IPS-18a (cell line): Measurements from ENCODE around the gene SORD.

Experiments used
- H3K27ac ChIP-seq: one replicate; pipeline ENCODE4 v1.5.1; 2013; ENCODE audit warnings: low read length
- H3K27me3 ChIP-seq: one replicate; pipeline ENCODE4 v1.6.1; 2013; ENCODE audit warnings: mild to moderate bottlenecking, low read length; ENCODE audit not compliant: control insufficient read depth, insufficient read depth
- H3K36me3 ChIP-seq: one replicate; pipeline ENCODE4 v1.6.1; 2013; ENCODE audit warnings: low read depth, low read length; ENCODE audit not compliant: control insufficient read depth
- H3K4me1 ChIP-seq: one replicate; pipeline ENCODE4 v1.6.1; 2013; ENCODE audit warnings: low read depth, low read length; ENCODE audit not compliant: control insufficient read depth
- H3K4me3 ChIP-seq: one replicate; pipeline ENCODE4 v1.5.1; 2013; ENCODE audit warnings: low read length
- H3K9ac ChIP-seq: one replicate; pipeline ENCODE4 v1.6.1; 2013; ENCODE audit warnings: mild to moderate bottlenecking, low read length, moderate library complexity
- H3K9me3 ChIP-seq: one replicate; pipeline ENCODE4 v1.6.1; 2013; ENCODE audit warnings: low read depth, low read length; ENCODE audit not compliant: control insufficient read depth

Gene SORD

DNA sequence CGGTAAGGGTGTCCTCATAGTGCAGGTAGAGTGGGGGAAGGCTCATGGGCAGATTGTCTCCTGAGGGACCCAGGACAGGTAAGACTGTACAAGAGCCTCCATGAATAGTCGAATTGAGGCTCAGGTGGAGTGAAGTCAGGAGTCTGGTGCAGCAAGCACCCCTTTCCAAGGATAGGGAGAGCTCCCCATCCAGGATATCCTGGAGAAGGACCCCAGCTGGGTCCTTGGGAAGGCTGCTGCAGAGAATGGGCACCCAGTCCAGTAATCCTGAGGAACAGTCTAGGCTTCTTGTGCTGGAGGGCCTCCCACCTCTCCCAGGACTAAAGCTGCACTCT, 91.7 kb downstream of the SORD start:
- Histone ChIP-seq H3K9me3 (no peaks in the 10 kb centered on the region), H3K27ac (no peak overlapping the region), H3K4me1 (peaks cover 11% of the 10 kb centered on the region), H3K4me3 (no peak overlapping the region), H3K27me3 (peaks cover 99% of the 10 kb centered on the region), H3K9ac (no peak overlapping the region), H3K36me3 (no peaks in the 10 kb centered on the region)

DNA sequence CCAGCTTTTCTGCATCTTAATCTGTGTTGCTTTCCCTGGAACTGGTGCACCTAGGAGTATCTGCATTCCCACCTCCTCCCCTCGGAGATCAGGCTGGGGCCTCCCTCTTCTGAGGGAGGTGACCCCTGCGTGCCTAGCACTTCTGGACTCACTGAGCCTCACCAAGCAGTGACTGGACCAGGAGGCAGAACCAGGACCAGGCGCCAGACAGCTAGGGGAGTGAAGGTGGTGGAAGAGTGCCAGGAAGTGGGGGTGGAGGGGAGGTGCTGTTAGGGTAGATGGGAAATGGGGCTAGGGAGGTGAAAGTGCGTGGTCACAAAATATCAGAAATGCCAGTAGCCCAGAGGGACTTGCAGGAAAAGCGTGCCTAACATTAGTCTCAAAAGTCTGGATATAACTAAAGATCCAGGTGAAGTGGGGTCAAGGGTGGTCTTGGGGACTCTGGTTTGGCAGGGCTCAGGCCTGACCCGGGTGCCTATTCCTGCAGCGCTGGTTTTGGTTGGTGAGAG, 92.4 kb downstream of the SORD start:
- Histone ChIP-seq H3K27me3 (peaks cover 95% of the 10 kb centered on the region), H3K4me1 (peaks cover 11% of the 10 kb centered on the region), H3K27ac (no peak overlapping the region)

DNA sequence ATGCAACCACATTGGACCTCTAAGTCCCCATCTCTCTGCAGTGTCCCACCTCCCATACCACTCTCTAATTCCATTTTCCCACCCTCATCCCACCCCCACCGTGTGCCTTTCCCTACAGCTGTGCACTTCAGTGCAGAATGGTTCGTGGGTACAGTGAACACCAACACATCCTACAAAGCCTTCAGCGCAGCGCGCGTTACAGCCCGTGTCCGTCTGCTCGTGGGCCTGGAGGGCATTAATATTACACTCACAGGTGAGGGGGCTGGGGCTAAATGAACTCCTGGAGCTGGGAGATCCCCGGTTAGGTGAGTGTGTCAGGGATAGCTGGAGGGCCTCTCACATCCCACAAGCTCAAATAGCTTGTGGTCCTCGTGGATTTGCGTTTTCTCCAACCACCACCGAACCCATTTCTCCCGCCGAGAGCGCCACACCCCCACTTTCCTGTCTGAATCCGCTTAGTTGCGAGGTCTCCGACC, 93.0 kb downstream of the SORD start:
- peaks cover 11% of the 10 kb centered on the region for H3K4me1 ChIP-seq
- no peak overlapping the region for H3K4me3 ChIP-seq
- H3K27me3 ChIP-seq = peaks cover 95% of the 10 kb centered on the region
- no peaks in the 10 kb centered on the region for H3K36me3 ChIP-seq
- H3K27ac ChIP-seq = no peak overlapping the region
- no peak overlapping the region for H3K9ac ChIP-seq
- no peaks in the 10 kb centered on the region for H3K9me3 ChIP-seq

More for the DNA sequence above, 92.4 kb downstream of the SORD start:
- H3K9me3 ChIP-seq = no peaks in the 10 kb centered on the region
- H3K4me3 ChIP-seq = no peak overlapping the region
- no peaks in the 10 kb centered on the region for H3K36me3 ChIP-seq
- no peak overlapping the region for H3K9ac ChIP-seq

DNA sequence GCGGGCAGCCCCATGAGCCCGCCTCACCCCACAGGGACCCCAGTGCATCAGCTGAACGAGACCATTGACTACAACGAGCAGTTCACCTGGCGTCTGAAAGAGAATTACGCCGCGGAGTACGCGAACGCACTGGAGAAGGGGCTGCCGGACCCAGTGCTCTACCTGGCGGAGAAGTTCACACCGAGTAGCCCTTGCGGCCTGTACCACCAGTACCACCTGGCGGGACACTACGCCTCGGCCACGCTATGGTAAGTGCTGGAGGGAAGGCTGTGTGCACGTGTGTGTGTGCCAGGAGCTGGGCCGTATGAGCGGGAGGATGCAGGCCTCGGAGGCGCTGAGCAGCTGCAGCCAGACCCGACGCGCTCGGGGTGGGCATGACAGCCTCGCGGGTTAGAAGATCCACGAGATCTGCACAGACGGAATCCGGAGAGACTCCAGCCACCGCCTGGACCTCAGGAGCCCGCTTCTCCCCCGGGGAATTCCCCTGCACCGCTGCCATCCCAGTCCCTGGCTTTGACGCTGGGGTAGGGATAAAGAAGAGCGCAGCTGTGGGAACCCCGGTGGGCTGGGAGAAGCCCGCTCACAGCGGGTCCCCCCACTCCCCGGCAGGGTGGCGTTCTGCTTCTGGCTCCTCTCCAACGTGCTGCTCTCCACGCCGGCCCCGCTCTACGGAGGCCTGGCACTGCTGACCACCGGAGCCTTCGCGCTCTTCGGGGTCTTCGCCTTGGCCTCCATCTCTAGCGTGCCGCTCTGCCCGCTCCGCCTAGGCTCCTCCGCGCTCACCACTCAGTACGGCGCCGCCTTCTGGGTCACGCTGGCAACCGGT, 93.7 kb downstream of the SORD start:
- no peak overlapping the region for H3K4me3 ChIP-seq

DNA sequence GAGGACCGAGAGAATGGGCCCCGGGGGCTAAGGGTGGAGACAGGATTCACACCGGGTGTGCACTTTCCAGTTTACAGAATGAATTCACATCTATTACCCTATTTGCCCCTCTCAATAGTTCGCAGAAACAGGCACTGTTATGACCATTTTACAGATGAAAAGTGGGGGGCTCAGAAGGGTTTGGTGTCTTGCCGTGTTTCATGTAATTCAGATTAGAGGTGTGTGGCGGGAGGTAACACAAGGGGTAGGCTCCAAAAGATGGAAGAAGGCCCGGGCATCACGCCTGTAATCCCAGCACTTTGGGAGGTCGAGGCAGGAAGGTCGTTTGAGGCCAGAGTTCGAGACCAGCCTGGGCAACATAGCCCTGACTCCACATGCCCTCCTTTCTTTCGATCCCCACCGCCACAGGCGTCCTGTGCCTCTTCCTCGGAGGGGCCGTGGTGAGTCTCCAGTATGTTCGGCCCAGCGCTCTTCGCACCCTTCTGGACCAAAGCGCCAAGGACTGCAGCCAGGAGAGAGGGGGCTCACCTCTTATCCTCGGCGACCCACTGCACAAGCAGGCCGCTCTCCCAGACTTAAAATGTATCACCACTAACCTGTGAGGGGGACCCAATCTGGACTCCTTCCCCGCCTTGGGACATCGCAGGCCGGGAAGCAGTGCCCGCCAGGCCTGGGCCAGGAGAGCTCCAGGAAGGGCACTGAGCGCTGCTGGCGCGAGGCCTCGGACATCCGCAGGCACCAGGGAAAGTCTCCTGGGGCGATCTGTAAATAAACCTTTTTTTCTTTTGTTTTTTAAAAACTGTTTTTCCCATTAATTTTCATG, 94.5 kb downstream of the SORD start:
- Histone ChIP-seq H3K4me3 (peak overlapping the region; percentile 31), H3K9me3 (no peaks in the 10 kb centered on the region), H3K27ac (no peak overlapping the region), H3K4me1 (peaks cover 11% of the 10 kb centered on the region), H3K36me3 (no peaks in the 10 kb centered on the region), H3K27me3 (peaks cover 82% of the 10 kb centered on the region), H3K9ac (no peak overlapping the region)

More for the DNA sequence above, 93.7 kb downstream of the SORD start:
- Histone ChIP-seq H3K27me3 (peaks cover 90% of the 10 kb centered on the region), H3K9ac (no peak overlapping the region), H3K27ac (no peak overlapping the region), H3K9me3 (no peaks in the 10 kb centered on the region), H3K4me1 (peaks cover 11% of the 10 kb centered on the region), H3K36me3 (no peaks in the 10 kb centered on the region)

DNA sequence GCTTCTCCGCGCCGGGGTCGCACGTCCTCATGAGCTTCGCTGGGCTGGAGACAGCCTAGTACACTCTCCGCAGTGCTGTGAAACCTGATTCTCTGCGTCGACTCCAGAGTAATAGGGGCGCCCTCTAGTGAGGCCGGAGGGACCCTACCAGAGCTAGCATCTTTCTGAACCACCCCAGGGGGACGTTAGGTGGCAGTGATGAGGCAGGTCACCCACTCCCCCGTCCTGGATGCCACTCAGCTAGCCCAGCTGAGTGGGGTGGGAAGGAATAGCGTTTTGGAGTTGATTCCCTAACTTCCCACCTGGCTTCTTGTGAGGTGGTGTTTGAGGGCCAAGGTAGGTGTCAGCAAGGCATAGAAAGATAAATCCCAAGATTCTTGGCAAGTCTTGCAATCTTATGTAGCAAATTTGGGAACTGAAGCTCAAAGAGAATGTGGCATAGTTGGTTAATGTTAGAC, 95.2 kb downstream of the SORD start:
- H3K4me3 ChIP-seq = peak overlapping the region; percentile 31
- peaks cover 11% of the 10 kb centered on the region for H3K4me1 ChIP-seq
- H3K27me3 ChIP-seq = peaks cover 82% of the 10 kb centered on the region
- no peaks in the 10 kb centered on the region for H3K9me3 ChIP-seq
- H3K27ac ChIP-seq = no peak overlapping the region
- H3K9ac ChIP-seq = no peak overlapping the region
- H3K36me3 ChIP-seq = no peaks in the 10 kb centered on the region

DNA sequence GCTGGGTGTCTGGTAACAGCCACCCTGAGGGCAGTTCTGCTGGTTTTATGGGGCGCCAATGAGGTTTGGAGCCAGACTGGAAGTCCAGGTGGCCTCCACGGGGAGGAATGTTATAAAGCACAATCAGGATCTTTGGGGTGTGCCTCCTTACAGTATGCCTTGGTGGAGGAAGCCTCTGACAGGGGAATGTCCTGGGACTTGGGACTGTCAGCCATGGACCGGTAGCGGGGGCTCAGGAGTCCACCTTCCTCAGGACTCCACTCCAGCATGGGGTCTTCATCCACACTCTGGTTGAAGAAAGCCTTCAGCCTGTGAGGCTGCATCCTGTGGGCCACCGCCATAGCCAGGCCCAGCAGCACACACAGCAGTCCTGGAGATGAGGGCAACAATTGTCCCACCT, 96.0 kb downstream of the SORD start:
- Histone ChIP-seq H3K9me3 (no peaks in the 10 kb centered on the region), H3K4me1 (peaks cover 4% of the 10 kb centered on the region), H3K36me3 (no peaks in the 10 kb centered on the region), H3K27ac (no peak overlapping the region), H3K9ac (no peak overlapping the region), H3K27me3 (peaks cover 82% of the 10 kb centered on the region), H3K4me3 (no peak overlapping the region)

DNA sequence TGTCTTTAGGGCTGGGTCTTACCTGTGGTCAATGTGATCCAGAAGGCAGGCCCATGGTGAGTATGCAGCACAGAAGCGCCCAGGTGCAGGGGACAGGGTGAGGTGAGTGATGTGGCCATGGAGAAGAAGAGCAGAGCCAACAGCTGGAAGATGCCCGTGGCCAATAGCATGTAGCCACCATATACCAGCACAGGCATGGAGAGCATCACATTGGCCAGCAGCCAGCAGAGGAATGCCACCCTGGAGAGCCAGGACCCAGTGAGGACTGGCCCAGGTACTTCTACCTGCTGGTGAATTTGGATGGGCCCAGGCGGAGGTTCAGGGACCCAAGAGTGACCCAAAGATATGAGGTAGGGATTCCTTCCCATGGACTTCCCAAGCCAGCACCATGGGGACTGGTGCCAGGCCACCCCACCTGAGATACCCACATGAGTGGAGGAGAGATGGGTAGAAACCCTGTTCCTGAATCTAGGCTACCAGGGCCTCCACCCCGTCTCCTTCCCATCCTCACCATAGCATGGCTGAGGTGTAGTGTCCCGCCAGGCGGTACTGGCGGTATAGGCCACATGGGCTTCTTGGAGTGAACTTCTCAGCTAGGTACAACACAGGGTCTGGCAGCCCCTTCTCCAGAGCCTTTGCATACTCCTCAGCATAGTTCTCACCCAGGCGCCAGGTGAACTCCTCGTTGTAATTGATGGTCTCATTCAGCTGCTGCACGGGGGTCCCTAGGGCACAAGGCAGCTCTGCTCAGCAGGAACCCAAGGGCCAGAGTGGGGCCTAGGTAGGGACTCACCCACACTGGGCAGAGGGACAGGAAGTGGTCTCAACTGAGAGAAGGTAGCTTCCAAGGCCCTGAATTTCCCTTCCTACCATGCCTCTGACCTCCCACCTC, 97.3 kb downstream of the SORD start:
- Histone ChIP-seq H3K27me3 (peaks cover 82% of the 10 kb centered on the region), H3K27ac (no peak overlapping the region), H3K4me1 (peaks cover 4% of the 10 kb centered on the region), H3K4me3 (no peak overlapping the region), H3K9ac (no peak overlapping the region), H3K9me3 (no peaks in the 10 kb centered on the region), H3K36me3 (no peaks in the 10 kb centered on the region)

DNA sequence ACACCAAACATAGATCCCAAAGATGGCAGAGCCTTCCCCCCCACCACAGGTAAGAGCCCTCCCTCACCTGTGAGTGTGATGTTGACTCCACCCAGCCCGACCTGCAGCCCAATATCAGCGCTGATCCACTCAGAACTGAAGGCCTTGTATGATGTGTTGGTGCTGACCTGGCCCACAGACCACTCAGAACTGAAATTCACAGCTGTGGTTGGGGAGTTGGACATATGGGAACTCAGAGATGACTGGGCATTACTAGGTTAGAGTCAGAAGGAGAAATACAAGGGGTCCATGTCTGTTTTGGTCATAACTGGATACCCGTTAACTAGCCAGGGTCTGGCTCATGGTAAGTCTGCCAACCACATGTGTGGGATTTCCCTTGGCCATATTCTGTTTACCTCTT, 98.0 kb downstream of the SORD start:
- no peak overlapping the region for H3K9ac ChIP-seq
- no peaks in the 10 kb centered on the region for H3K9me3 ChIP-seq
- peaks cover 4% of the 10 kb centered on the region for H3K4me1 ChIP-seq
- H3K4me3 ChIP-seq = no peak overlapping the region
- peaks cover 82% of the 10 kb centered on the region for H3K27me3 ChIP-seq
- H3K27ac ChIP-seq = no peak overlapping the region
- H3K36me3 ChIP-seq = no peaks in the 10 kb centered on the region

DNA sequence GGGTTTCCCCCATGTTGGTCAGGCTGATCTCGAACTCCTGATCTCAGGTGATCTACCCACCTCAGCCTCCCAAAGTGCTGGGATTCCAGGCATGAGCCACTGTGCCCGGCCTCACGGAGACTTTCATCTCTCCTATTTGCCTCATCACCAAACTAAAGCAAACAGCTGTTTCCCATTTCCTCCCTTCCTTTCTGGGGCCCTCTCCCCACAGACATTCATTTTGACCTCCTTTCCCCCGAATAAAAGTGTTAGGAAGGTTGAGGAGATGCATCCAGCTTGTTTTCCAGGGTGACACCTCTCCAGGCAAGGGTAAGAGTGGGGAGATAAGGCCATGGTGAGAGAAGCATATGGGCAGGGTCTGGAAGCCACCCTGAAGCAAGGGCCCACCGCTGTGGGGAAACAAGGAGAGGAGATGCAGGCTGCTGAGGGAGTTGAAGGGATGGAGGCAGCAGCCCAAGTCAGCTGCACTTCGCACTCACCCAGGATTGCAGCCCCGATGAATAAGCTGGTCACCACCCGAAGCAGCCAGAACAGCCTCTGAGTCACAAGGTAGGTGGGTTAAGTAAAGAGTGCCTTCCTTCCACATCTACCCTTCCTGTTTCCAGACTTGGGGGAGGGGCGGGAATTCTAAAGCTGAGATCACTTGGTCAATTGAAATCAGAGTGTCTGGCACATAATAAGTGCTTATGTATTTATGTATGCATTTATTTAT, 98.9 kb downstream of the SORD start:
- Histone ChIP-seq H3K9ac (no peak overlapping the region), H3K27me3 (peaks cover 82% of the 10 kb centered on the region), H3K9me3 (no peaks in the 10 kb centered on the region), H3K27ac (no peak overlapping the region), H3K4me3 (no peak overlapping the region), H3K4me1 (no peaks in the 10 kb centered on the region), H3K36me3 (no peaks in the 10 kb centered on the region)
